Measurements from ENCODE around the gene SIM1.

DNA sequence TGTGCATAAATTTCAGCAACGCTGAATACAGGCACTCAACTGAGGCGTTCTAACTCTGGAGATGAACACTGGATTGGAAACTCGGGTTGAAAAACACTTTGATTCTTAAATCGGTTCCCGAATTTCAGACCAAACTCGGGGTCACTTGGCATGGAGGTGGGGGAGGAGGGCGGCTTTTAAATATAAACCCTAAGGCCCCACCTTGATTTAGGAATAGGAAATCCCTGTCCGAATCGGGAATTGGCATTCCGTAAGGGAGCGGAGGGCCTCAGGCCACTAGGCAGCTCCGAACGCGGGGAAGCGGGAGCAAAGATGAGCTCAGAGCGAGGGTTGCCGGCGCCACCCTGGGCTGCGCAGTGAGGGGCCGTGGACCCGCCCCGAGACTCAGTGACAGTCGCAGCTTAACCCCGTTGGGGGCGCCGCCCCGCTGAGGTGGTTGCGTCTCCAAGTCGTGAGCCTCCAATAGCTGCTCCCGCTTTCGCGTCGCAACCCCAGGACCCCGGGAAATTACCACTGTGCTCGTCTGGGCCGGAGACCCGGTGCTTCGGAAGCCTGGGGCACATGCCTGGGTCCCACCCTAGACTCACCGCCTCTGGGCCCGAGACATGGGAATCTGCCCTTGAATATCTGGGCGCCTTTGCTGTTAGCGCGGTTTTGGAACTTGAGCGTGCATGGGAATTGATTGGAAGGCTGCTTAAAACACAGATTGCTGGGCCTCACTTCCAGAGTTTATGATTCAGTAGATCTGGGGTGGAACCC, 4.6 kb upstream of the SIM1 start:
- no peak for TF ChIP-seq CTCF (IDR thresholded peaks at IDR 0.05; ENCODE audit: low read depth, low read length)
- TF ChIP-seq EZH2phosphoT487 (IDR thresholded peaks at IDR 0.05; ENCODE audit: low read depth) = no peak

All from OCI-LY3 (cell line).